ENCODE data around the gene LAMA4.

LAMA4 gene

GRCh38 chr6:112270756-112271155 lies 16.4 kb upstream of the LAMA4 start:
- DNase-seq = no peak

- DNase-seq = no peak
Measured at GRCh38 chr6:112269979-112270566, 15.7 kb upstream of the LAMA4 start.

GRCh38 chr6:112269114-112269513 lies 14.7 kb upstream of the LAMA4 start:
- peak; percentile 37 for DNase-seq

GRCh38 chr6:112268654-112269053 lies 14.3 kb upstream of the LAMA4 start:
- DNase-seq = no peak

- no peak for DNase-seq
Measured at GRCh38 chr6:112268019-112268418, 13.7 kb upstream of the LAMA4 start.

- DNase-seq = no peak
Measured at GRCh38 chr6:112266331-112266730, 12.0 kb upstream of the LAMA4 start.

GRCh38 chr6:112259337-112259675 lies 4.9 kb upstream of the LAMA4 start:
- DNase-seq = no peak

GRCh38 chr6:112258642-112259336 lies 4.4 kb upstream of the LAMA4 start:
- DNase-seq = no peak

- no peak for DNase-seq
Measured at GRCh38 chr6:112257178-112257855, 3.0 kb upstream of the LAMA4 start.

- no peak for DNase-seq
Measured at GRCh38 chr6:112254921-112255320, 554 bp upstream of the LAMA4 start.

GRCh38 chr6:112253498-112253840 lies 898 bp downstream of the LAMA4 start:
- peak; percentile 64 for DNase-seq

- DNase-seq = peak; percentile 46
Measured at GRCh38 chr6:112252571-112253497, 1.5 kb downstream of the LAMA4 start.

- DNase-seq = no peak
Measured at GRCh38 chr6:112251171-112251875, 3.0 kb downstream of the LAMA4 start.

GRCh38 chr6:112249489-112249888 lies 4.9 kb downstream of the LAMA4 start:
- DNase-seq = no peak

- no peak for DNase-seq
Measured at GRCh38 chr6:112247275-112247674, 7.1 kb downstream of the LAMA4 start.

GRCh38 chr6:112245511-112246203 lies 8.7 kb downstream of the LAMA4 start:
- no peak for DNase-seq

- DNase-seq = peak; percentile 72
Measured at GRCh38 chr6:112243861-112244827, 10.2 kb downstream of the LAMA4 start.

- DNase-seq = no peak
Measured at GRCh38 chr6:112241820-112242429, 12.4 kb downstream of the LAMA4 start.

GRCh38 chr6:112237595-112237994 lies 16.8 kb downstream of the LAMA4 start:
- no peak for DNase-seq

- no peak for DNase-seq
Measured at GRCh38 chr6:112237066-112237465, 17.3 kb downstream of the LAMA4 start.
